Activated CD4-positive, alpha-beta memory T cell treated with anti-CD3 and anti-CD28 coated beads, Interleukin-2, amount 10 ng/mL, durations not matched to agents 7 days and 5 days (primary cell): Measurements from ENCODE around the gene LSM8. TPM values are rescaled to one million over a fixed set of nuclear protein-coding genes. Genes with fewer than 3 reads are reported as not detected.
A peak's percentile ranks its signal among the peaks of the same experiment; 100 is the strongest.

ENCODE experiments used
- CTCF ChIA-PET: fragments of 350-600 bp; sonication (Branson Sonifier 250); formaldehyde crosslinking; loops from one replicate; lab custom pipeline; 2021; ENCODE audit warnings: antibody characterized with exemption, inconsistent platforms; lab: Charles Lee
- POLR2A ChIA-PET: fragments of 350-600 bp; sonication (Branson Sonifier 250); formaldehyde crosslinking; loops from one replicate; lab custom pipeline; 2021; ENCODE audit warnings: antibody characterized with exemption; lab: Charles Lee
- DNase-seq: peaks from one replicate; pipeline ENCODE4 v3.0.0-alpha.2; 2020
- H3K27ac Mint-ChIP-seq: one replicate; pipeline ENCODE4 v1.8.0; 2021; ENCODE audit warnings: mild to moderate bottlenecking, mixed read lengths
- H3K27me3 Mint-ChIP-seq: one replicate; pipeline ENCODE4 v1.8.0; 2021; ENCODE audit warnings: mixed read lengths
- H3K36me3 Mint-ChIP-seq: one replicate; pipeline ENCODE4 v1.8.0; 2021; ENCODE audit warnings: low read depth, mixed read lengths
- H3K4me1 Mint-ChIP-seq: one replicate; pipeline ENCODE4 v1.8.0; 2021; ENCODE audit warnings: mixed read lengths
- H3K4me3 Mint-ChIP-seq: one replicate; pipeline ENCODE4 v1.8.0; 2021; ENCODE audit warnings: mild to moderate bottlenecking, mixed read lengths
- H3K9me3 Mint-ChIP-seq: one replicate; pipeline ENCODE4 v1.8.0; 2021; ENCODE audit warnings: mixed read lengths
- total RNA-seq, 2 experiments: library from RNA; stranded (reverse); gene quantifications; one replicate each; pipeline ENCODE4 v1.2.3, GENCODE V29; 2021

Gene LSM8
- total RNA-seq, 2 experiments from 2014 or later = 51.3 to 51.8 TPM

GRCh38 chr7:118179191-118179590 lies 4.8 kb upstream of the LSM8 start:
- DNase-seq = no peak
- peaks cover 8% of the 10 kb centered on the region for H3K36me3 Mint-ChIP-seq
- no peak overlapping the region for H3K27ac Mint-ChIP-seq

GRCh38 chr7:118182593-118183427 lies 1.2 kb upstream of the LSM8 start:
- ChIA-PET POLR2A (no interaction called here), CTCF (interaction anchor here (1.4 kb wide), 1 partner anchor 13 kb away, joined by 3 read pairs; no protein-coding TSS in a partner anchor)
- DNase-seq = no peak
- Mint-ChIP-seq H3K36me3 (peaks cover 36% of the 10 kb centered on the region), H3K9me3 (no peaks in the 10 kb centered on the region), H3K4me1 (peaks cover 36% of the 10 kb centered on the region), H3K27me3 (no peaks in the 10 kb centered on the region), H3K27ac (peak overlapping the region; percentile 98), H3K4me3 (peak overlapping the region; percentile 97)

More at GRCh38 chr7:118179191-118179590, 4.8 kb upstream of the LSM8 start:
- Mint-ChIP-seq H3K9me3 (no peaks in the 10 kb centered on the region), H3K4me1 (peaks cover 12% of the 10 kb centered on the region), H3K4me3 (no peak overlapping the region), H3K27me3 (no peaks in the 10 kb centered on the region)
- ChIA-PET POLR2A (no interaction called here), CTCF (no interaction called here)

- ChIA-PET POLR2A (interaction anchor here (1.6 kb wide), 1 partner anchor 12 kb away, joined by 6 read pairs; no protein-coding TSS in a partner anchor), CTCF (interaction anchor here (1.4 kb wide), 1 partner anchor 13 kb away, joined by 3 read pairs; no protein-coding TSS in a partner anchor)
- peak; percentile 26 for DNase-seq
- Mint-ChIP-seq H3K9me3 (no peaks in the 10 kb centered on the region), H3K4me3 (peak overlapping the region; percentile 97), H3K27ac (peak overlapping the region; percentile 98), H3K36me3 (peaks cover 40% of the 10 kb centered on the region), H3K27me3 (no peaks in the 10 kb centered on the region), H3K4me1 (peaks cover 36% of the 10 kb centered on the region)
Observed at GRCh38 chr7:118183428-118183785, 557 bp upstream of the LSM8 start.

GRCh38 chr7:118184565-118184940 lies 589 bp downstream of the LSM8 start:
- Mint-ChIP-seq H3K9me3 (no peaks in the 10 kb centered on the region), H3K27me3 (no peaks in the 10 kb centered on the region), H3K27ac (peak overlapping the region; percentile 98), H3K36me3 (peaks cover 41% of the 10 kb centered on the region), H3K4me1 (peaks cover 36% of the 10 kb centered on the region), H3K4me3 (peak overlapping the region; percentile 97)
- POLR2A ChIA-PET = interaction anchor here (1.2 to 1.6 kb wide), 4 partner anchors 9 to 13 kb away, joined by 3 to 6 read pairs (median 5); no protein-coding TSS in a partner anchor
- no peak for DNase-seq
- CTCF ChIA-PET = interaction anchor here (1.7 kb wide), 1 partner anchor 14 kb away, joined by 8 read pairs; no protein-coding TSS in a partner anchor

GRCh38 chr7:118185163-118185860 lies 1.3 kb downstream of the LSM8 start:
- CTCF ChIA-PET = interaction anchor here (1.7 kb wide), 1 partner anchor 13 kb away, joined by 8 read pairs; no protein-coding TSS in a partner anchor
- H3K27me3 Mint-ChIP-seq = no peaks in the 10 kb centered on the region

GRCh38 chr7:118186501-118186900 lies 2.5 kb downstream of the LSM8 start:
- Mint-ChIP-seq H3K27me3 (no peaks in the 10 kb centered on the region), H3K9me3 (no peaks in the 10 kb centered on the region), H3K4me3 (peak overlapping the region; percentile 53), H3K36me3 (peaks cover 49% of the 10 kb centered on the region), H3K27ac (no peak overlapping the region), H3K4me1 (peaks cover 38% of the 10 kb centered on the region)
- ChIA-PET POLR2A (no interaction called here), CTCF (no interaction called here)
- DNase-seq = no peak

More at GRCh38 chr7:118185163-118185860, 1.3 kb downstream of the LSM8 start:
- POLR2A ChIA-PET = interaction anchor here (0.7 to 1.6 kb wide), 5 partner anchors 8 to 30 kb away, joined by 3 to 6 read pairs (median 5); no protein-coding TSS in a partner anchor
- H3K4me3 Mint-ChIP-seq = peak overlapping the region; percentile 97
- DNase-seq = no peak
- H3K36me3 Mint-ChIP-seq = peaks cover 47% of the 10 kb centered on the region
- no peaks in the 10 kb centered on the region for H3K9me3 Mint-ChIP-seq
- peaks cover 38% of the 10 kb centered on the region for H3K4me1 Mint-ChIP-seq
- no peak overlapping the region for H3K27ac Mint-ChIP-seq

- no peak for DNase-seq
- H3K36me3 Mint-ChIP-seq = peaks cover 17% of the 10 kb centered on the region
- ChIA-PET POLR2A (interaction anchor here (2.1 kb wide), 1 partner anchor 10 kb away, joined by 6 read pairs; the partner anchor contains the start of gene LSM8), CTCF (interaction anchor here (1.0 kb wide), 1 partner anchor 10 kb away, joined by 3 read pairs; no protein-coding TSS in a partner anchor)
- no peaks in the 10 kb centered on the region for H3K27me3 Mint-ChIP-seq
- H3K27ac Mint-ChIP-seq = no peak overlapping the region
- H3K4me3 Mint-ChIP-seq = no peak overlapping the region
- H3K4me1 Mint-ChIP-seq = peaks cover 8% of the 10 kb centered on the region
- H3K9me3 Mint-ChIP-seq = no peaks in the 10 kb centered on the region
Observed at GRCh38 chr7:118194571-118194970, 10.6 kb downstream of the LSM8 start.

GRCh38 chr7:118195837-118196474 lies 12.0 kb downstream of the LSM8 start:
- Mint-ChIP-seq H3K4me3 (no peak overlapping the region), H3K36me3 (peaks cover 11% of the 10 kb centered on the region), H3K9me3 (no peaks in the 10 kb centered on the region), H3K27ac (no peak overlapping the region), H3K4me1 (peaks cover 6% of the 10 kb centered on the region), H3K27me3 (no peaks in the 10 kb centered on the region)
- POLR2A ChIA-PET = interaction anchor here (2.1 kb wide), 1 partner anchor 12 kb away, joined by 6 read pairs; the partner anchor contains the start of gene LSM8
- CTCF ChIA-PET = interaction anchor here (1.0 to 1.7 kb wide), 3 partner anchors 9 to 480 kb away, joined by 3 to 4 read pairs (median 3); no protein-coding TSS in a partner anchor
- DNase-seq = peak; percentile 45

GRCh38 chr7:118202061-118202460 lies 18.1 kb downstream of the LSM8 start:
- ChIA-PET CTCF (no interaction called here), POLR2A (no interaction called here)
- H3K27ac Mint-ChIP-seq = no peak overlapping the region
- H3K4me3 Mint-ChIP-seq = no peak overlapping the region
- no peaks in the 10 kb centered on the region for H3K36me3 Mint-ChIP-seq
- peaks cover 2% of the 10 kb centered on the region for H3K27me3 Mint-ChIP-seq
- DNase-seq = no peak
- H3K4me1 Mint-ChIP-seq = no peaks in the 10 kb centered on the region
- no peaks in the 10 kb centered on the region for H3K9me3 Mint-ChIP-seq

GRCh38 chr7:118214051-118214832 lies 30.3 kb downstream of the LSM8 start:
- POLR2A ChIA-PET = no interaction called here

GRCh38 chr7:118214833-118215182 lies 30.8 kb downstream of the LSM8 start:
- peak overlapping the region; percentile 63 for H3K4me3 Mint-ChIP-seq
- peaks cover 12% of the 10 kb centered on the region for H3K4me1 Mint-ChIP-seq
- no peak overlapping the region for H3K27ac Mint-ChIP-seq
- H3K9me3 Mint-ChIP-seq = no peaks in the 10 kb centered on the region
- ChIA-PET CTCF (interaction anchor here (1.0 kb wide), 1 partner anchor 17 kb away, joined by 3 read pairs; no protein-coding TSS in a partner anchor), POLR2A (interaction anchor here (1.0 kb wide), 1 partner anchor 29 kb away, joined by 3 read pairs; no protein-coding TSS in a partner anchor)
- H3K27me3 Mint-ChIP-seq = peaks cover 9% of the 10 kb centered on the region
- no peak for DNase-seq
- no peaks in the 10 kb centered on the region for H3K36me3 Mint-ChIP-seq

More at GRCh38 chr7:118214051-118214832, 30.3 kb downstream of the LSM8 start:
- Mint-ChIP-seq H3K27me3 (peaks cover 9% of the 10 kb centered on the region), H3K36me3 (no peaks in the 10 kb centered on the region), H3K4me3 (peak overlapping the region; percentile 63), H3K4me1 (peaks cover 12% of the 10 kb centered on the region), H3K27ac (no peak overlapping the region), H3K9me3 (no peaks in the 10 kb centered on the region)
- DNase-seq = peak; percentile 52
- CTCF ChIA-PET = interaction anchor here (1.0 kb wide), 1 partner anchor 16 kb away, joined by 3 read pairs; no protein-coding TSS in a partner anchor
